CD14-positive monocyte (primary cell): ENCODE measurements around the gene DYNC2I2. TPM values are rescaled to one million over a fixed set of nuclear protein-coding genes. Genes with fewer than 3 reads are reported as not detected.

Experiments used
- DNase-seq, 3 donors: peaks; one replicate each; pipeline ENCODE4 v3.0.0-alpha.2; 2011 to 2022
- H2AFZ ChIP-seq: 2 replicates; pipeline ENCODE4 v1.6.0; 2012; ENCODE audit warnings: mild to moderate bottlenecking, low read depth, low read length, inconsistent platforms; ENCODE audit not compliant: insufficient read depth, poor library complexity, severe bottlenecking
- H3K27ac ChIP-seq, 2 donors: 1 replicate in 1 of 2; 2 replicates in 1 of 2; pipeline ENCODE4 v1.5.1; 2012 to 2013; ENCODE audit warnings: low read length in 2 of 2, control low read depth in 1 of 2, inconsistent platforms in 1 of 2, low read depth in 1 of 2, mild to moderate bottlenecking in 1 of 2
- H3K27me3 ChIP-seq, 2 donors: one replicate each; pipeline versions ENCODE4 v1.6.0 to v1.6.1; 2011 to 2013; ENCODE audit warnings: low read length in 2 of 2; ENCODE audit not compliant: control insufficient read depth in 2 of 2, insufficient read depth in 2 of 2
- H3K36me3 ChIP-seq, 2 donors: replicated peaks in 1 of 2; 1 replicate in 1 of 2; 2 replicates in 1 of 2; pipeline versions ENCODE4 v1.5.1 to v1.6.1; 2012 to 2013; ENCODE audit warnings: low read length in 2 of 2, control low read depth in 1 of 2, inconsistent platforms in 1 of 2, mild to moderate bottlenecking in 1 of 2; ENCODE audit not compliant: insufficient read depth in 2 of 2, control insufficient read depth in 1 of 2
- H3K4me1 ChIP-seq, 2 donors: 1 replicate in 1 of 2; 2 replicates in 1 of 2; pipeline versions ENCODE4 v1.5.1 to v1.6.1; 2012 to 2013; ENCODE audit warnings: low read length in 2 of 2, control low read depth in 1 of 2, inconsistent platforms in 1 of 2, mild to moderate bottlenecking in 1 of 2, moderate library complexity in 1 of 2; ENCODE audit not compliant: insufficient read depth in 2 of 2, control insufficient read depth in 1 of 2
- H3K4me2 ChIP-seq: replicated peaks from 2 replicates; pipeline ENCODE3; 2012; ENCODE audit warnings: low read length, moderate library complexity, mild to moderate bottlenecking; ENCODE audit not compliant: poor library complexity, severe bottlenecking; ENCODE audit errors: extremely low read depth
- H3K4me3 ChIP-seq, 3 experiments: fragments of 200-600 bp in 1 of 3; sonication (generic) in 1 of 3; replicated peaks in 1 of 3; 1 replicate in 2 of 3; 2 replicates in 1 of 3; pipeline ENCODE4 v1.5.1; 2011 to 2013; ENCODE audit warnings: low read length in 3 of 3, mild to moderate bottlenecking in 3 of 3, control low read depth in 2 of 3, low read depth in 2 of 3, inconsistent platforms in 1 of 3, moderate library complexity in 1 of 3
- H3K79me2 ChIP-seq: 2 replicates; pipeline ENCODE4 v1.6.0; 2012; ENCODE audit warnings: mild to moderate bottlenecking, control low read depth, inconsistent platforms, low read length, moderate library complexity; ENCODE audit not compliant: insufficient read depth
- H3K9ac ChIP-seq: 2 replicates; pipeline ENCODE4 v1.6.0; 2017; ENCODE audit warnings: low read length, mild to moderate bottlenecking; ENCODE audit not compliant: insufficient read depth, poor library complexity, severe bottlenecking
- H3K9me3 ChIP-seq, 2 donors: replicated peaks in 1 of 2; 1 replicate in 1 of 2; 2 replicates in 1 of 2; pipeline versions ENCODE4 v1.5.1 to v1.6.1; 2012 to 2013; ENCODE audit warnings: low read length in 2 of 2, control low read depth in 1 of 2; ENCODE audit not compliant: control insufficient read depth in 1 of 2, insufficient read depth in 1 of 2
- H4K20me1 ChIP-seq: 2 replicates; pipeline ENCODE4 v1.6.0; 2012; ENCODE audit warnings: mild to moderate bottlenecking, low read length, control low read depth, moderate library complexity; ENCODE audit not compliant: insufficient read depth
- H3K27ac Mint-ChIP-seq, 7 donors: one replicate each; pipeline ENCODE4 v1.8.0; 2020; ENCODE audit warnings: mild to moderate bottlenecking in 7 of 7, mixed read lengths in 7 of 7, moderate library complexity in 6 of 7, inconsistent platforms in 2 of 7
- H3K27me3 Mint-ChIP-seq, 3 donors: one replicate each; pipeline ENCODE4 v1.8.0; 2021 to 2022; ENCODE audit warnings: low read depth in 3 of 3, mild to moderate bottlenecking in 3 of 3, mixed read lengths in 3 of 3, moderate library complexity in 3 of 3, inconsistent platforms in 1 of 3
- H3K36me3 Mint-ChIP-seq, 2 donors: one replicate each; pipeline ENCODE4 v1.8.0; 2020; ENCODE audit warnings: mixed read lengths in 2 of 2, inconsistent platforms in 1 of 2, mild to moderate bottlenecking in 1 of 2
- H3K4me1 Mint-ChIP-seq: one replicate; pipeline ENCODE4 v1.8.0; 2020; ENCODE audit warnings: mild to moderate bottlenecking, mixed read lengths
- H3K4me3 Mint-ChIP-seq, 2 donors: one replicate each; pipeline ENCODE4 v1.8.0; 2020; ENCODE audit warnings: mild to moderate bottlenecking in 2 of 2, mixed read lengths in 2 of 2, moderate library complexity in 1 of 2
- H3K9me3 Mint-ChIP-seq, 7 donors: one replicate each; pipeline ENCODE4 v1.8.0; 2020 to 2022; ENCODE audit warnings: mixed read lengths in 7 of 7, mild to moderate bottlenecking in 6 of 7, moderate library complexity in 6 of 7, inconsistent platforms in 2 of 7
- WGBS: methylation state at CpG from one replicate; pipeline ENCODE4 v1.1.5; 2013; ENCODE audit warnings: missing lambda C conversion rate; ENCODE audit not compliant: insufficient coverage; 5-methylcytosine and 5-hydroxymethylcytosine counted together
- intact Hi-C, 2 donors: fragments of 100-400 bp; cut with micrococcal nuclease; formaldehyde crosslinking; loops; one replicate each; pipeline versions ENCODE4 v1.15.0 to v1.15.1; 2023
- polyA plus RNA-seq, 3 donors: library from polyadenylated mRNA; depleted of rRNA in 1 of 3; unstranded in 2 of 3; stranded (reverse) in 1 of 3; fragments of 300-500 nt in 2 of 3; fragments of >200 nt in 1 of 3; fragmentation: Illumina TruSeq in 2 of 3; gene quantifications; 1 replicate in 2 of 3; 2 replicates in 1 of 3; pipeline ENCODE4 v1.2.3, GENCODE V29; 2012 to 2021
- TF ChIP-seq, protein P1 (sequence below): fragments of 200-600 bp; IDR thresholded peaks from one replicate; pipeline ENCODE4 v1.8.0; 2022; ENCODE audit warnings: antibody characterized with exemption, mild to moderate bottlenecking

The DYNC2I2 gene
- polyA plus RNA-seq, 3 donors: 1.5 to 2.1 (median 1.9) TPM

DNA sequence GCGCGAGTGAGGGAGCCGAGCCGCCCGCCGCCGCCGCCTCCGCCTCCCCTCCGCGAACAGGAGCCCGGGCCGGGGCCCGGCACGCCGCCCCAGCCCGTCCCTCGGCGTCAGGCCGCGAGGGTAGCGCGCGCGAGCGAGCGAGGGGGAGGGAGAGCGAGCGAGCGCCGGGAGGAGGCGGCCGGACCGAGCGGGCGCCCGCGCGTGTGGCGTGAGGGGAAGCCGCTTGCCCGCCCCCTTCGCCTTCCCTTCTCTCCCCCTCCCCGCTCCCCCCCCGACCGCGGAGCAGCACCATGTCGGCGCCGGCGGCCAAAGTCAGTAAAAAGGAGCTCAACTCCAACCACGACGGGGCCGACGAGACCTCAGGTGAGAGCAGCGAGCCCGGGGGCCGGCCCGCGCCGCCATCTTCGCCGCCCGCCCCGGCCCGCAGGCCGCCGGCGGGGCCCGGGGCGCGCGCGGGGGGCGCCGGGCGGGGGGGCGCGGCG, 32.7 kb upstream of the DYNC2I2 start:
- Mint-ChIP-seq H3K27ac (peak overlapping the region in 4 of 7 donors; percentile 53 to 74 (median 68)), H3K4me3 (peak overlapping the region; percentile 60 to 72), H3K4me1 (peaks cover 56% of the 10 kb centered on the region), H3K36me3 (peaks cover 31 to 33% of the 10 kb centered on the region in 2 donors), H3K27me3 (peaks cover 0 to 2% (median under 1%) of the 10 kb centered on the region in 3 donors), H3K9me3 (peaks cover 0 to 6% (median 4%) of the 10 kb centered on the region in 7 donors)
- H3K4me1 ChIP-seq: peaks cover 55 to 60% of the 10 kb centered on the region in 2 donors
- TF ChIP-seq, protein P1, sequence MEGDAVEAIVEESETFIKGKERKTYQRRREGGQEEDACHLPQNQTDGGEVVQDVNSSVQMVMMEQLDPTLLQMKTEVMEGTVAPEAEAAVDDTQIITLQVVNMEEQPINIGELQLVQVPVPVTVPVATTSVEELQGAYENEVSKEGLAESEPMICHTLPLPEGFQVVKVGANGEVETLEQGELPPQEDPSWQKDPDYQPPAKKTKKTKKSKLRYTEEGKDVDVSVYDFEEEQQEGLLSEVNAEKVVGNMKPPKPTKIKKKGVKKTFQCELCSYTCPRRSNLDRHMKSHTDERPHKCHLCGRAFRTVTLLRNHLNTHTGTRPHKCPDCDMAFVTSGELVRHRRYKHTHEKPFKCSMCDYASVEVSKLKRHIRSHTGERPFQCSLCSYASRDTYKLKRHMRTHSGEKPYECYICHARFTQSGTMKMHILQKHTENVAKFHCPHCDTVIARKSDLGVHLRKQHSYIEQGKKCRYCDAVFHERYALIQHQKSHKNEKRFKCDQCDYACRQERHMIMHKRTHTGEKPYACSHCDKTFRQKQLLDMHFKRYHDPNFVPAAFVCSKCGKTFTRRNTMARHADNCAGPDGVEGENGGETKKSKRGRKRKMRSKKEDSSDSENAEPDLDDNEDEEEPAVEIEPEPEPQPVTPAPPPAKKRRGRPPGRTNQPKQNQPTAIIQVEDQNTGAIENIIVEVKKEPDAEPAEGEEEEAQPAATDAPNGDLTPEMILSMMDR: no peak
- peaks cover 75% of the 10 kb centered on the region for H3K79me2 ChIP-seq
- H3K9me3 ChIP-seq: peaks cover 0 to 3% of the 10 kb centered on the region in 2 donors
- DNase-seq: peak in 2 of 3 donors; percentile 39 to 51
- H3K4me3 ChIP-seq: peak overlapping the region; percentile 45 to 74 (median 74)
- peak overlapping the region; percentile 53 for H2AFZ ChIP-seq
- peaks cover 31% of the 10 kb centered on the region in 2 donors for H3K36me3 ChIP-seq
- intact Hi-C loops: loop anchor here in 1 of 2 donors (2.0 kb wide), 1 partner anchor 35 kb away; no protein-coding TSS in a partner anchor
- peaks cover 37% of the 10 kb centered on the region for H4K20me1 ChIP-seq
- no peaks in the 10 kb centered on the region for H3K27me3 ChIP-seq
- WGBS: under 1% methylated on average over 65 of the region's 80 CpGs
- H3K9ac ChIP-seq: peak overlapping the region; percentile 75
- H3K4me2 ChIP-seq: peak overlapping the region; percentile 85
- peak overlapping the region; percentile 41 to 66 for H3K27ac ChIP-seq

DNA sequence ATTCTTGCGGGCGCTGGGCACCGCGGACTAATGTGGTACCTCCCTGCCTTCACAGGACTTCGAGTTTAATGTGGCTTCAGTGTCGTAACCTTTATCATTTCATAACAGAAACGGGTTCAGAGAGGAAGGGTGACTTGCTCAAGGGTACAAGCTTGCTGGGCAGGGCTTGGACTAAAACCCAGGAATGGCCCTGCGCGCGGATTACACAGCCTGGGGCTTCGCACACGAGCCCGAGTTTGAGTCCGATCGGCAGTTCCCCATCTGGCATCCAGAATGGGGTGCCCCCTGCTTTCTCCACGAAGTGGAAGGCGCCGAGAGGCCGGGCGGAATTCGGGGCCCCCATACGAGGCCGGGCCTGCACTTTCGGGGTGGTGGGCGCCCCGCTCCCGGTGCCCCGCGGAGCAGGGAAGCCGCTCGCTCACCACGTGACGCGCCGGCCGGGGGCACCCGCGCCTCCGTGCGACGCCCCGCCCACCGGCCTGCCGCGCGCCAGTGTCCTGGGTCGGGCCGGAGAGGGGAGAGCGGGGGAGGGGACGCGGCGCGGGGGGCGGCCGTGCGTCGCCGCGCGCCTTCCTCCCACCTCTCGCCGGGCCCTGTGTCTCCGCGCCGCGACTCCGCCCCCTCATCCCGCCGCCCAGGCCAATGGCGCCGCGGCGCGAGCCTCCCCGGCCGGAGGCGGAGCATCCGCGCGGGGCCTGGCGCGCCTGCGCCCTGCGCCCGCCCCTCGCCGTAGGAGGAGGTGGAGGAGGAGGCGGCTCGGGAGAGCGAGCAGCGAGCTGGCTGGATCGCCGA, 32.0 kb upstream of the DYNC2I2 start, which contains the start of gene SET:
Gene SET (plus strand): TSS at position 722 of the 792 bp plus-strand sequence. CDS start 361 bp downstream, outside the sequence.
- H2AFZ ChIP-seq: peak within 1 kb of the TSS; percentile 88
- TF ChIP-seq, protein P1: no peak
- H3K27me3 Mint-ChIP-seq: peaks cover 0 to 3% (median 2%) of the 10 kb centered on the region in 3 donors
- peaks cover 0 to 6% (median 4%) of the 10 kb centered on the region in 7 donors for H3K9me3 Mint-ChIP-seq
- H3K36me3 ChIP-seq: peaks cover 25% of the 10 kb centered on the region in 2 donors
- DNase-seq: peak; percentile 85 to 86 (median 86)
- H3K4me3 ChIP-seq: peak within 1 kb of the TSS; percentile 45 to 90 (median 90)
- peaks cover 55 to 62% of the 10 kb centered on the region in 2 donors for H3K4me1 ChIP-seq
- H3K27me3 ChIP-seq: no peaks in the 10 kb centered on the region
- H3K4me3 Mint-ChIP-seq: peak within 1 kb of the TSS; percentile 73 to 88
- peaks cover 25 to 26% of the 10 kb centered on the region in 2 donors for H3K36me3 Mint-ChIP-seq
- H3K27ac Mint-ChIP-seq: peak within 1 kb of the TSS; percentile 78 to 95 (median 92)
- H3K4me1 Mint-ChIP-seq: peaks cover 59% of the 10 kb centered on the region
- H3K4me2 ChIP-seq: peak within 1 kb of the TSS; percentile 96
- H3K79me2 ChIP-seq: peaks cover 77% of the 10 kb centered on the region
- H3K9me3 ChIP-seq: peaks cover 0 to 3% of the 10 kb centered on the region in 2 donors
- intact Hi-C loops: loop anchor here in 1 of 2 donors (2.0 kb wide), 1 partner anchor 34 kb away; no protein-coding TSS in a partner anchor
- peaks cover 32% of the 10 kb centered on the region for H4K20me1 ChIP-seq
- WGBS: under 1% methylated on average over 87 of the region's 93 CpGs
- peak within 1 kb of the TSS; percentile 85 to 87 for H3K27ac ChIP-seq
- H3K9ac ChIP-seq: peak within 1 kb of the TSS; percentile 75
